Omental fat pad (tissue), 4 donors: ENCODE measurements around the gene SIRT4. TPM values are rescaled to one million over a fixed set of nuclear protein-coding genes. Genes with fewer than 3 reads are reported as not detected.

ENCODE experiments used
- ATAC-seq: fragments of 150-250 bp; one replicate; pipeline ENCODE4 v1.9.1; 2016; ENCODE audit warnings: mild to moderate bottlenecking, moderate library complexity; ENCODE audit not compliant: low FRiP score
- DNase-seq: peaks from one replicate; pipeline ENCODE4 v3.0.0-alpha.2; 2019; ENCODE audit warnings: low spot score
- CTCF ChIP-seq, 3 donors: fragments of 450-650 bp; IDR thresholded peaks; one replicate each; pipeline ENCODE4 v1.5.1; 2016 to 2017; ENCODE audit warnings: antibody characterized with exemption in 3 of 3, mild to moderate bottlenecking in 3 of 3, moderate library complexity in 2 of 3
- total RNA-seq, 4 donors: library from RNA; depleted of rRNA; stranded (reverse); fragments of >200 nt; gene quantifications; one replicate each; pipeline ENCODE4 v1.1.0, GENCODE V29; 2016

SIRT4 gene
- total RNA-seq, 4 donors from 2014 or later: 1.3 to 2.4 (median 1.4) TPM; not detected in 1

DNA sequence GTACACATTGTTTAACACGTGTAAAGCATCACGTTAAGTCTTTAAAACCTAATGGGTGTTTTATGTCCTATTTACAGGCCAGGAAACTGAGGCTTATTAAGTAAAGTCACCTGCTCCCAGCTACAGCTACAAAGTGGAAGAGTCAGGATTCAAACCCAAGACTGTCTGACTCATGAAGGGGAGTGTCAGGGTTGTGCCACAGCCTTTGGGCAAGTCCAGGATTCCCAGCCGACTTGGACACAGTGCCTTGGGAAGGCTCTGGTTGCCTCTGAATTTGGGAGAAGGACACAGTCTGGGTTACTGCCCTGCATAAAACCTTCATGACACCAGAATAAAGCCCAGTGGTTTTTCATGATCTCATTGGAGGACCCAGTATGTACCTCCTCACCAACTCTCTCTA, 17.7 kb upstream of the SIRT4 start:
- no peak for TF ChIP-seq CTCF (IDR thresholded peaks at IDR 0.05)
- DNase-seq (no peak), ATAC-seq (no peak)

DNA sequence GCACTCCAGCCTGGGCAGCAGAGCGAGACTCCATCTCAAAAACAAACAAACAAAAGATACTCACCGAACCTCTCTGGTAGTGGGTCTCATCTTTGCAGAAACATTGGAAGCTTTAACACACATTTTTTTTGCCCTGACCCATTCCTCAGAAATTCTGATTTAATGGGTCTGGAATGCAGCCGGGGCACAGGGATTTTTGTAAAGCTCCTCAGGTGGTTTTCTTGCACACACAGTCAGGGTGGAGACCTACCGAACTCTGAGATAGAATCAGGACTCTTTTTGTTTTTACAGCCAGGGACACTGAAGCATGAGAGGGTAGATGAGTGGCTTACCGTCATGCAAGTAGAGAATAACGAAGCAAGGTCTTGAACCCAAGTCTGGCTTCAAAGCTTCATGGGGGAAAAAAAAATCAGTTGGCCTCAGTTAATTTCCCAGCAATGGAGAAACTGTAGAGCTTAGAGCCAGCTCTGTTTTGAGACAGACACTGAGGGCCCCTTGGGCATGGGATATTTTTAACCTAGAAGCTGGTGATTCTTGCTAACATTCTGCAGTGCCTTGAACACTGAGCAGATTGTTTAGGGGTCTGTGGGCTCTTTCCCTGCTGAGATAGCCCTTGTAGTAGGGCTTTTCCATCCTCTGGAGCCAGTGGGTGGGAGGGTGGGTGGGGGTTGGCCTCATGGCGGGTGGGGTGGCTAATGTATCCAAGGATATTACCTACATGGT, 15.2 kb upstream of the SIRT4 start:
- TF ChIP-seq CTCF (IDR thresholded peaks at IDR 0.05): no peak

DNA sequence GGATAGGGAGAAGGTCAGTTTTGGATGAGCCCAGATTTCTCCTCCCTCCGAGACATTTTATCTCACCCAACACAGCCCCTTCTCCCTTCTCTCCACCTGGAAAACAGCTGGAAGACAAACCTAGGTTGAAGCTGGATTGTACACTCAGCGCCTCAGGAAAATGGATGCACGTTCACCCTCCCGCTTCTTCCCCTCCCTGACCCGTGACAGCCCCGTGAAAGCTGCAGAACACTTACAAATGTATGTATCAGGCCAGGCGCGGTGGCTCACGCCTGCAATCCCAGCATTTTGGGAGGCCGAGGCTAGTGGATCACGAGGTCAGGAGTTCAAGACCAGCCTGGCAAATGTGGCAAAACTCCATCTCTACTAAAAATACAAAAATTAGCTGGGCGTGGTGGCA, 14.6 kb upstream of the SIRT4 start:
- ATAC-seq (no peak), DNase-seq (no peak)
- TF ChIP-seq CTCF (IDR thresholded peaks at IDR 0.05): no peak

More for the DNA sequence above, 15.2 kb upstream of the SIRT4 start:
- ATAC-seq (no peak), DNase-seq (no peak)

- no peak for TF ChIP-seq CTCF (IDR thresholded peaks at IDR 0.05)
- DNase-seq (no peak), ATAC-seq (no peak)
Measured at GRCh38 chr12:120290609-120291305, 11.4 kb upstream of the SIRT4 start.

DNA sequence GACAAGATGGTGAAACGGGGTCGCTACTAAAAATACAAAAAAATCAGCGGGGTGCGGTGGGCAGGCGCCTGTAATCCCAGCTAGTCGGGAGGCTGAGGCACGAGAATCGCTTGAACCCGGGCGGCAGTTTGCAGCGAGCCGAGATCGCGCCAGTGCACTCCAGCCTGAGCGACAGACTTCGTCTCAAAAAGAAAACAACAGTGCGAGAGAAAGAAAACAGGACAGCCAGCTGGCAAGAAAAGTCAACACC, 9.8 kb upstream of the SIRT4 start:
- DNase-seq (no peak), ATAC-seq (no peak)
- no peak for TF ChIP-seq CTCF (IDR thresholded peaks at IDR 0.05)

GRCh38 chr12:120292661-120293531, 9.2 kb upstream of the SIRT4 start, which contains the start of gene RNU4-1:
RNU4-1 (minus strand) TSS chr12:120293237.
- peak; percentile 46 for ATAC-seq
- peak; percentile 39 for DNase-seq
- TF ChIP-seq CTCF (IDR thresholded peaks at IDR 0.05): no peak
